Colonic mucosa (tissue), 4 donors: Measurements from ENCODE around the gene HS1BP3. TPM values are rescaled to one million over a fixed set of nuclear protein-coding genes. Genes with fewer than 3 reads are reported as not detected.

Experiments used
- DNase-seq: peaks from one replicate; pipeline ENCODE4 v3.0.0-alpha.2; 2020
- H3K27ac ChIP-seq: fragments of 200-600 bp; one replicate; pipeline ENCODE4 v1.8.0; 2021
- H3K27me3 ChIP-seq: fragments of 200-600 bp; one replicate; pipeline ENCODE4 v1.8.0; 2021
- H3K36me3 ChIP-seq: fragments of 200-600 bp; one replicate; pipeline ENCODE4 v1.8.0; 2021
- H3K4me1 ChIP-seq: fragments of 200-600 bp; one replicate; pipeline ENCODE4 v1.8.0; 2021; ENCODE audit warnings: mild to moderate bottlenecking
- H3K4me3 ChIP-seq: fragments of 200-600 bp; one replicate; pipeline ENCODE4 v1.8.0; 2021
- H3K9ac ChIP-seq, 2 donors: one replicate each; pipeline ENCODE4 v1.7.0; 2013; ENCODE audit warnings: control low read depth in 2 of 2, low read depth in 2 of 2, low read length in 2 of 2
- H3K9me3 ChIP-seq: fragments of 200-600 bp; one replicate; pipeline ENCODE4 v1.8.0; 2021
- CTCF ChIP-seq: fragments of 200-600 bp; IDR thresholded peaks from one replicate; pipeline ENCODE4 v1.8.0; 2022; ENCODE audit warnings: antibody characterized with exemption, mild to moderate bottlenecking
- intact Hi-C: fragments of 100-400 bp; cut with DNase I; formaldehyde crosslinking; loops from one replicate; pipeline ENCODE4 v1.14.1; 2022
- total RNA-seq, 2 donors: library from RNA; stranded (reverse); fragmentation: NEBNext Ultra II Directional in 1 of 2; extraction: Animal tissue kit (Norgen Biotek cat#: 25700) in 1 of 2; gene quantifications; one replicate each; pipeline ENCODE4 v1.2.1, GENCODE V29; 2021
- donor health status: healthy.
- donor health status: DM: no; HTN: no; CAD: no.
- donor health status: DM: no; HTN: no; CAD: no.

Gene HS1BP3
- total RNA-seq, 2 donors from 2014 or later: 21.2 to 21.5 TPM

GRCh38 chr2:20624156-20624883 lies 26.6 kb downstream of the HS1BP3 start:
- intact Hi-C loops: no loop called here
- H3K4me1 ChIP-seq: no peaks in the 10 kb centered on the region
- H3K9ac ChIP-seq: no peak overlapping the region
- no peak overlapping the region for H3K4me3 ChIP-seq
- no peaks in the 10 kb centered on the region for H3K36me3 ChIP-seq
- no peaks in the 10 kb centered on the region for H3K27me3 ChIP-seq
- no peaks in the 10 kb centered on the region for H3K9me3 ChIP-seq
- no peak overlapping the region for H3K27ac ChIP-seq
- no peak for DNase-seq
- TF ChIP-seq CTCF: no peak

- TF ChIP-seq CTCF: no peak
- Histone ChIP-seq H3K4me1 (no peaks in the 10 kb centered on the region), H3K4me3 (no peak overlapping the region), H3K9me3 (no peaks in the 10 kb centered on the region), H3K9ac (no peak overlapping the region), H3K27ac (no peak overlapping the region), H3K27me3 (no peaks in the 10 kb centered on the region), H3K36me3 (no peaks in the 10 kb centered on the region)
- no peak for DNase-seq
- intact Hi-C loops: no loop called here
Measured at GRCh38 chr2:20623741-20624155, 27.1 kb downstream of the HS1BP3 start.

DNA sequence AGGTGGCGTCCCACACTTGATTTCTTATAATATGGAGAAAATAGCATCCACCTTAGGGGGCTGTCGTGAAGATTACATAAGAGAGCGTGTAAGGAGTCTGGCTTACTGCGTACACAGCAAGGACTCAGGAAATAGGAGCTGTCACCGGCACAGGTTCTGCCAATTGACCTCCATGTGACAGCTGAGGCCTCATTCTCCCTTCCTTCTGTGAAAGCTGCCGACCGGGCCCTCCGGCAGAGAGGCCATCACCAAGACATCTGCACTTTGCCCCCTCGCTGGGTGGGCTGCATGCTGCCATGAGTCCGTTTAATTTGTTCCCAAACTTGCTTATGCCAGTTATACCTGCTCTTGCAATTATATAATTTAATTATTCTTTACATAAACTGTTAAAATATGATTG lies 27.7 kb downstream of the HS1BP3 start:
- Histone ChIP-seq H3K36me3 (no peaks in the 10 kb centered on the region), H3K27ac (no peak overlapping the region), H3K4me3 (no peak overlapping the region), H3K9ac (no peak overlapping the region), H3K4me1 (no peaks in the 10 kb centered on the region), H3K9me3 (no peaks in the 10 kb centered on the region), H3K27me3 (no peaks in the 10 kb centered on the region)
- no peak for DNase-seq
- TF ChIP-seq CTCF: no peak
- intact Hi-C loops: no loop called here

DNA sequence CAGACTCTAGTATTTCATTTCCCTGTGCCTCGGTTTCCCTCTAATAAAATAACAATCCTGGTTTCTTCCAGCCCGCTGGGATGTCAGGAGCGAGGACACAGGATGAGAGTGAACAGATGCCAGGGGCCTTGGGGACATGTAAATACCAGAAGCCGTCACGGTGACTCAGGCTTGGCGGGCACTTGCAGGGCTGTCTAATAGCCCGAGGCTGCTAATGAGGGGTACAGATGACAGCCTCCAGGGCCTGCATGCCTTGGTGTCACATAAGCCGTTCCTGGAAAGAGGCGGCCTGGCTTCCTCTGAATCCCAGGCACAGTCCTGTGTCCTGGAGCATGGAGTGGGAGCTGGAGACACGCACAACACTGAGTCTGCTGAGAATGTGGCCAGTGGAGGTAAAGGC lies 28.2 kb downstream of the HS1BP3 start:
- Histone ChIP-seq H3K9ac (no peak overlapping the region), H3K27me3 (no peaks in the 10 kb centered on the region), H3K27ac (no peak overlapping the region), H3K36me3 (no peaks in the 10 kb centered on the region), H3K4me3 (no peak overlapping the region), H3K4me1 (no peaks in the 10 kb centered on the region), H3K9me3 (no peaks in the 10 kb centered on the region)
- TF ChIP-seq CTCF: no peak
- intact Hi-C loops: no loop called here
- DNase-seq: no peak

DNA sequence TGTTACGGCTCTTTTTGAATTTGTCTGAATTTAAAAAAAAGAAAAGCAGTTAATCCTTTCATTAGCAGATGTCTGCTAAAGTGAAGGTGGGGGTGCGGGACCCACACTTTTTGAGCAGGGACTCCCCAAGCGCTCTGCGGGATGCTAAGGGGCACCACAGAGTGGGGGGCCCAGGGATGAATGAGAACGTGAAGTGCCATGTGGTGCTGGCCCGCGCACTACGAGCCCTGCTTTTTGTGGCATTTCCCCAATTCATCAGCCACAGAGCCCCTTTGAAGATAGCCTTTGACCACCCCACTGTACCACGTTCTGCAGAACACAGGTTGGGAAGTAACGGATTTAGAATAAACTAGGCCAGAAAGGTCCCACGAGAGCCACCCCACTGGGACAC lies 28.6 kb downstream of the HS1BP3 start:
- Histone ChIP-seq H3K4me3 (no peak overlapping the region), H3K9me3 (no peaks in the 10 kb centered on the region), H3K9ac (no peak overlapping the region), H3K27ac (no peak overlapping the region), H3K36me3 (no peaks in the 10 kb centered on the region), H3K4me1 (no peaks in the 10 kb centered on the region), H3K27me3 (no peaks in the 10 kb centered on the region)
- DNase-seq: no peak
- no peak for TF ChIP-seq CTCF
- intact Hi-C loops: no loop called here
